ENCODE data around the gene SSTR4. TPM values are rescaled to one million over a fixed set of nuclear protein-coding genes. Genes with fewer than 3 reads are reported as not detected.

Gene SSTR4
- total RNA-seq, 3 donors from 2014 or later (not counting 1 experiment from before 2014, with no cell fraction given), result not detected

- WGBS (ENCODE audit: insufficient coverage), result 94% methylated on average over 4 of the region's 4 CpGs
- ATAC-seq, result no peak
- Histone ChIP-seq H3K4me1 (ENCODE audit: control insufficient read depth, insufficient read depth, low read length) (no peaks in the 10 kb centered on the region), H3K9me3 (ENCODE audit: control insufficient read depth, insufficient read depth, low read length) (no peaks in the 10 kb centered on the region), H3K27me3 (ENCODE audit: control insufficient read depth, insufficient read depth, low read length) (no peaks in the 10 kb centered on the region), H3K27ac (ENCODE audit: low read length) (no peak overlapping the region), H3K36me3 (ENCODE audit: control insufficient read depth, insufficient read depth, low read length) (no peaks in the 10 kb centered on the region), H3K4me3 (ENCODE audit: low read length) (no peak overlapping the region)
- no peak for DNase-seq
- Mint-ChIP-seq H3K36me3 (no peaks in the 10 kb centered on the region), H3K27ac (no peak overlapping the region), H3K27me3 (ENCODE audit: low read depth in 2 of 2) (no peaks in the 10 kb centered on the region), H3K4me1 (no peaks in the 10 kb centered on the region), H3K4me3 (no peak overlapping the region), H3K9me3 (no peaks in the 10 kb centered on the region)
- TF ChIP-seq CTCF (IDR thresholded peaks at IDR 0.05), result no peak
- intact Hi-C loops (cut with micrococcal nuclease), result no loop called here
Measured at GRCh38 chr20:23071996-23072395, 36.9 kb downstream of the SSTR4 start.

- DNase-seq (no peak), ATAC-seq (no peak)
- H3K27ac ChIP-seq (ENCODE audit: low read length), result no peak overlapping the region
- no peaks in the 10 kb centered on the region for H3K9me3 Mint-ChIP-seq
- no peak overlapping the region for H3K4me3 Mint-ChIP-seq
- H3K36me3 Mint-ChIP-seq, result no peaks in the 10 kb centered on the region
- H3K27me3 ChIP-seq (ENCODE audit: control insufficient read depth, insufficient read depth, low read length), result no peaks in the 10 kb centered on the region
- H3K9me3 ChIP-seq (ENCODE audit: control insufficient read depth, insufficient read depth, low read length), result no peaks in the 10 kb centered on the region
- H3K27ac Mint-ChIP-seq, result no peak overlapping the region
- no peak for TF ChIP-seq CTCF (IDR thresholded peaks at IDR 0.05)
- peaks cover 0 to 6% of the 10 kb centered on the region in 2 donors for H3K4me1 Mint-ChIP-seq
- no peaks in the 10 kb centered on the region for H3K36me3 ChIP-seq (ENCODE audit: control insufficient read depth, insufficient read depth, low read length)
- H3K27me3 Mint-ChIP-seq (ENCODE audit: low read depth in 2 of 2), result no peaks in the 10 kb centered on the region
- no peak overlapping the region for H3K4me3 ChIP-seq (ENCODE audit: low read length)
- 90% methylated on average over 9 of the region's 11 CpGs for WGBS (ENCODE audit: insufficient coverage)
- H3K4me1 ChIP-seq (ENCODE audit: control insufficient read depth, insufficient read depth, low read length), result no peaks in the 10 kb centered on the region
- intact Hi-C loops (cut with micrococcal nuclease), result no loop called here
Measured at GRCh38 chr20:23072892-23073586, 37.9 kb downstream of the SSTR4 start.

- Histone ChIP-seq H3K4me1 (ENCODE audit: control insufficient read depth, insufficient read depth, low read length) (no peaks in the 10 kb centered on the region), H3K4me3 (ENCODE audit: low read length) (no peak overlapping the region), H3K36me3 (ENCODE audit: control insufficient read depth, insufficient read depth, low read length) (no peaks in the 10 kb centered on the region), H3K27me3 (ENCODE audit: control insufficient read depth, insufficient read depth, low read length) (no peaks in the 10 kb centered on the region), H3K27ac (ENCODE audit: low read length) (no peak overlapping the region), H3K9me3 (ENCODE audit: control insufficient read depth, insufficient read depth, low read length) (no peaks in the 10 kb centered on the region)
- H3K9me3 Mint-ChIP-seq, result no peaks in the 10 kb centered on the region
- no peaks in the 10 kb centered on the region for H3K36me3 Mint-ChIP-seq
- peaks cover 0 to 13% of the 10 kb centered on the region in 2 donors for H3K4me1 Mint-ChIP-seq
- 82% methylated on average over 3 of the region's 3 CpGs for WGBS (ENCODE audit: insufficient coverage)
- no peak overlapping the region for H3K27ac Mint-ChIP-seq
- TF ChIP-seq CTCF (IDR thresholded peaks at IDR 0.05), result no peak
- no peak overlapping the region for H3K4me3 Mint-ChIP-seq
- ATAC-seq, result no peak
- intact Hi-C loops (cut with micrococcal nuclease), result no loop called here
- H3K27me3 Mint-ChIP-seq (ENCODE audit: low read depth in 2 of 2), result no peaks in the 10 kb centered on the region
- DNase-seq, result no peak
Measured at GRCh38 chr20:23074052-23074451, 38.9 kb downstream of the SSTR4 start.

- no peaks in the 10 kb centered on the region for H3K36me3 ChIP-seq (ENCODE audit: control insufficient read depth, insufficient read depth, low read length)
- DNase-seq (no peak), ATAC-seq (no peak)
- intact Hi-C loops (cut with micrococcal nuclease), result no loop called here
- H3K27me3 ChIP-seq (ENCODE audit: control insufficient read depth, insufficient read depth, low read length), result no peaks in the 10 kb centered on the region
- H3K27ac Mint-ChIP-seq, result no peak overlapping the region
- no peaks in the 10 kb centered on the region for H3K27me3 Mint-ChIP-seq (ENCODE audit: low read depth in 2 of 2)
- 83% methylated on average over 4 of the region's 4 CpGs for WGBS (ENCODE audit: insufficient coverage)
- no peak for TF ChIP-seq CTCF (IDR thresholded peaks at IDR 0.05)
- H3K36me3 Mint-ChIP-seq, result no peaks in the 10 kb centered on the region
- H3K4me1 Mint-ChIP-seq, result peaks cover 27 to 40% of the 10 kb centered on the region in 2 donors
- H3K27ac ChIP-seq (ENCODE audit: low read length), result no peak overlapping the region
- H3K4me3 ChIP-seq (ENCODE audit: low read length), result no peak overlapping the region
- H3K9me3 ChIP-seq (ENCODE audit: control insufficient read depth, insufficient read depth, low read length), result no peaks in the 10 kb centered on the region
- no peaks in the 10 kb centered on the region for H3K9me3 Mint-ChIP-seq
- no peak overlapping the region for H3K4me3 Mint-ChIP-seq
- peaks cover 14% of the 10 kb centered on the region for H3K4me1 ChIP-seq (ENCODE audit: control insufficient read depth, insufficient read depth, low read length)
Measured at GRCh38 chr20:23077277-23077676, 42.2 kb downstream of the SSTR4 start.

Measured in natural killer cell (primary cell).